Tibial artery (tissue), 4 donors: ENCODE measurements around the gene APBA2.

Experiments used
- DNase-seq, 2 donors: peaks; one replicate each; pipeline ENCODE4 v3.0.0-alpha.2; 2019
- H3K27ac ChIP-seq, 2 donors: fragments of 200-600 bp; sonication (generic) in 1 of 2; 1 replicate in 1 of 2; 2 replicates in 1 of 2; pipeline ENCODE4 v1.5.1; 2018 to 2019; ENCODE audit warnings: mild to moderate bottlenecking in 1 of 2
- H3K27me3 ChIP-seq, 2 donors: fragments of 200-600 bp; sonication (generic) in 1 of 2; one replicate each; pipeline versions ENCODE4 v1.5.1 to v1.6.0; 2016 to 2019
- H3K36me3 ChIP-seq, 3 donors: fragments of 200-600 bp; sonication (generic) in 2 of 3; one replicate each; pipeline ENCODE4 v1.5.1; 2016 to 2019; ENCODE audit warnings: mild to moderate bottlenecking in 2 of 3
- H3K4me1 ChIP-seq, 4 donors: fragments of 200-600 bp; sonication (generic) in 2 of 4; 1 replicate in 3 of 4; 2 replicates in 1 of 4; pipeline ENCODE4 v1.5.1; 2016 to 2019
- H3K4me3 ChIP-seq, 2 donors: fragments of 200-600 bp; sonication (generic) in 1 of 2; 1 replicate in 1 of 2; 2 replicates in 1 of 2; pipeline ENCODE4 v1.5.1; 2018 to 2019; ENCODE audit warnings: mild to moderate bottlenecking in 2 of 2
- H3K9me3 ChIP-seq, 3 donors: fragments of 200-600 bp; sonication (generic) in 1 of 3; one replicate each; pipeline ENCODE4 v1.5.1; 2016 to 2019
- intact Hi-C: fragments of 100-400 bp; cut with DNase I; formaldehyde crosslinking; loops from one replicate; pipeline ENCODE4 v1.15.0; 2023; ENCODE audit warnings: low total_unique reads
- TF ChIP-seq, protein P1 (sequence below), 2 experiments: fragments of 200-600 bp in 1 of 2; fragments of 450-650 bp in 1 of 2; IDR thresholded peaks; one replicate each; pipeline ENCODE4 v1.5.1; 2017 to 2019; ENCODE audit warnings: antibody characterized with exemption in 2 of 2, mild to moderate bottlenecking in 1 of 2, moderate library complexity in 1 of 2

APBA2 gene

DNA sequence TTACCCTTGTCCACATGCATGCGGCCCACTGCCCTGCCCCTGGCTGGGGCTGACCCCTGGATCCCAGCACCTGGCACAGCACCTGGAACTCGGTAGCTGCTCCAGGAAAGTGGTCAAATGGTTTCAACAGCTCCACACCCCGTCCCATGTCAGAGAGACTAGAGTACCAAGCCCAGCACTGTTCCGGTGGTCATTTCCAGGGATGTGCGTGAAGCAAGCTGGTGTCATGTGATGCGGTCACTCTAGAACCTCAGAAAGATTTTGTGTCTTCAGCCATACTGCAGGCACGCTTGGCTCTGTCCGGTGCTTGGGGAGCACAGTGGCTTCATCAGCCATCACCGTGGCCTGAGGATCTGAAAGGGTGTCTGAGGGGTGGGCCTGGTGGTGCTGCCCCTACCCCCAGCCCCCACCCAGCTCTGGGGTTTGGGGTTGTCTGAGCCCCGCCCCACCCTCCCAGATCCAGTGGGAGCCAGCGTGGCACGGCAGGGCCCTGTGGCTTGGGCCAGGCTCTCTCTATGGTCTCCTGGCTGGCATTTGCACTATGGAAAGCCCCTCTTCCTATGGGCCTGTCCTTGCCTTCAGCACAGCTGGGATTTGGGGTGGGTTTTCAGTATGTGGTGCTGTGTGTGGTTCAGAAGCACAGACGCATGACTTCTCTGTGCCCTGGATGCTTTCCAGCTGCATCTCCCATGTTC lies 15.3 kb downstream of the APBA2 start:
- TF ChIP-seq, protein P1, sequence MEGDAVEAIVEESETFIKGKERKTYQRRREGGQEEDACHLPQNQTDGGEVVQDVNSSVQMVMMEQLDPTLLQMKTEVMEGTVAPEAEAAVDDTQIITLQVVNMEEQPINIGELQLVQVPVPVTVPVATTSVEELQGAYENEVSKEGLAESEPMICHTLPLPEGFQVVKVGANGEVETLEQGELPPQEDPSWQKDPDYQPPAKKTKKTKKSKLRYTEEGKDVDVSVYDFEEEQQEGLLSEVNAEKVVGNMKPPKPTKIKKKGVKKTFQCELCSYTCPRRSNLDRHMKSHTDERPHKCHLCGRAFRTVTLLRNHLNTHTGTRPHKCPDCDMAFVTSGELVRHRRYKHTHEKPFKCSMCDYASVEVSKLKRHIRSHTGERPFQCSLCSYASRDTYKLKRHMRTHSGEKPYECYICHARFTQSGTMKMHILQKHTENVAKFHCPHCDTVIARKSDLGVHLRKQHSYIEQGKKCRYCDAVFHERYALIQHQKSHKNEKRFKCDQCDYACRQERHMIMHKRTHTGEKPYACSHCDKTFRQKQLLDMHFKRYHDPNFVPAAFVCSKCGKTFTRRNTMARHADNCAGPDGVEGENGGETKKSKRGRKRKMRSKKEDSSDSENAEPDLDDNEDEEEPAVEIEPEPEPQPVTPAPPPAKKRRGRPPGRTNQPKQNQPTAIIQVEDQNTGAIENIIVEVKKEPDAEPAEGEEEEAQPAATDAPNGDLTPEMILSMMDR (IDR thresholded peaks at IDR 0.05) = no peak
- no peaks in the 10 kb centered on the region for H3K36me3 ChIP-seq
- peak in 1 of 2 donors; percentile 55 for DNase-seq
- H3K4me1 ChIP-seq = no peaks in the 10 kb centered on the region
- no peak overlapping the region for H3K4me3 ChIP-seq
- intact Hi-C loops = no loop called here
- H3K27ac ChIP-seq = no peak overlapping the region
- peaks cover 0 to 5% of the 10 kb centered on the region in 2 donors for H3K27me3 ChIP-seq
- H3K9me3 ChIP-seq = no peaks in the 10 kb centered on the region

DNA sequence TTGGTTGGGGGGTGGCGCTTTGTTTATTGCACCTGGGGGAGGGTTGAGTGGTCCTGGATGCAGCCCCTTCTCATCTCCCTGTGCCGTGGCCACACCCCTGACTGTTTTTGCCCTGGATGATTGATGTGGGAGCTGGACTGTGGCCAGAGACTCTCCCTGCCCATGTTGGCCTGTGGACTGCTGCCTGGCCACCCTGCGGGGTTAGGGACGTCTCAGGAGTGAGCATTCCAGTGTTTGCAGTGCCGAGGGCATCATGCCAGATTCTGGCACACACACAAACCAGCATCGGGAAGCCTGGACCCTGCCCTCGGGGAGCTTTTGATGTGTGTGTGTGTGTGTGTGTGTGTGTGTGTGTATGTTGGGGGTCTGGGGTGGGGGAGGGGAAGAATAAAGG lies 15.8 kb downstream of the APBA2 start:
- intact Hi-C loops = no loop called here
- Histone ChIP-seq H3K9me3 (no peaks in the 10 kb centered on the region), H3K27ac (no peak overlapping the region), H3K4me3 (no peak overlapping the region), H3K4me1 (no peaks in the 10 kb centered on the region), H3K27me3 (peaks cover 0 to 5% of the 10 kb centered on the region in 2 donors), H3K36me3 (no peaks in the 10 kb centered on the region)
- peak in 1 of 2 donors; percentile 43 for DNase-seq
- TF ChIP-seq, protein P1 (IDR thresholded peaks at IDR 0.05) = no peak

DNA sequence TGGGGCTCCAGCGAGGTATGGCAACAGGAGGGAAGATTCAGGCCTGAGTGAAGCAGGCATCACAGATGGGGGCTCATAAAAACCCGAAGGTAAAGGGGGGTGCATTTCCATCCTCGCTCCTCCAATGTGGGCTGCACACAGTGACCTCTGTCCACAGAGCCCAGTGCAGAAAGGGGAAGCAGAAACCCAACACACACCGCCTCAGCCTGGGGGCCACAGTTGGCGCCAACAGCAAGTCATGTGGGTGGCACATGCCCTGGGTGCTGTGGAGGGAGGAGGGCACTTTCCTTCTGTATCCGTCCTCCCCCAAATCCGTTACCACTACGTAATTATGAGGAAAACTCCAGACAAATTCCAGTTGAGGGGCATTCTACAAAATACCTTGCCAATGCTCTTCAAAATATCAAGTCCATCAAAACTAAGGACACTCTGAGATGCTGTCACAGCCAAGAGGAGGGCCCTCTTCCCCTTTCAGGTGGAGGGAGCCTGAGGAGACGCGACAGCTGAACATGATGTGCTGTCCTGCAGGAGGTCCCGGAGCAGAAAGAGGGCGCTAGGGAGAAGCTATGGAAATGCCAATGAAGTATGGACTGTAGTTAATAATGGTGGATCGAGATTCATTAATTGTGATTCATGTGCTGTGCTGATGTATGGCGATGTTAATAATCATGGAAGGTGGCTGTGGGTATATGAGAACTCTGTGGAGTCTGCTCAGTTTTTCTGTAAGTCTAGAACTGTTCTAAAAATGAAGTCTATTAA lies 16.4 kb downstream of the APBA2 start:
- no peak overlapping the region for H3K4me3 ChIP-seq
- no peaks in the 10 kb centered on the region for H3K9me3 ChIP-seq
- TF ChIP-seq, protein P1 (IDR thresholded peaks at IDR 0.05) = no peak
- intact Hi-C loops = no loop called here
- peaks cover 0 to 5% of the 10 kb centered on the region in 2 donors for H3K27me3 ChIP-seq
- DNase-seq = peak in 1 of 2 donors; percentile 34
- H3K4me1 ChIP-seq = no peaks in the 10 kb centered on the region
- no peaks in the 10 kb centered on the region for H3K36me3 ChIP-seq
- H3K27ac ChIP-seq = no peak overlapping the region

DNA sequence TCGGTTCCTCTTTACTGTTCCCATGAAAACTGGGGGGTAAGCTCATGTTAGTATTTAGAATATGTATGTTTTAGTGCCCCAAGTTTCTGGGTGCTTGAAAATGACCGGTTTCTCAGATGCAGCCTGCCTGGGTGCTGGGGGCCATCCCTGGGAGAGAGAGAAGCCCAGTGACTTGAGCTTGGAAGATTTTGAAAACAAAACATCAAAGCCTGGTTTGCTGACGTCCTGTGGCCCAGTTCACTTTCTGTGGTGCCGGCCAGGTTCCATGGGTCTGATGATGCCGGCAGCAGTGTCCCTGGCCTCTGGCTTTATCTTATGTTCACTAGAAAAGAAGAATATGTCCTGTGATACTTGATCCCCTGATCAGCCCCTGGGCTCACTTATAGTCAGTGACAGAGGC lies 17.1 kb downstream of the APBA2 start:
- Histone ChIP-seq H3K4me1 (no peaks in the 10 kb centered on the region), H3K9me3 (no peaks in the 10 kb centered on the region), H3K27me3 (peaks cover 0 to 5% of the 10 kb centered on the region in 2 donors), H3K36me3 (no peaks in the 10 kb centered on the region), H3K27ac (no peak overlapping the region), H3K4me3 (no peak overlapping the region)
- TF ChIP-seq, protein P1 (IDR thresholded peaks at IDR 0.05) = no peak
- DNase-seq = peak in 1 of 2 donors; percentile 33
- intact Hi-C loops = no loop called here

DNA sequence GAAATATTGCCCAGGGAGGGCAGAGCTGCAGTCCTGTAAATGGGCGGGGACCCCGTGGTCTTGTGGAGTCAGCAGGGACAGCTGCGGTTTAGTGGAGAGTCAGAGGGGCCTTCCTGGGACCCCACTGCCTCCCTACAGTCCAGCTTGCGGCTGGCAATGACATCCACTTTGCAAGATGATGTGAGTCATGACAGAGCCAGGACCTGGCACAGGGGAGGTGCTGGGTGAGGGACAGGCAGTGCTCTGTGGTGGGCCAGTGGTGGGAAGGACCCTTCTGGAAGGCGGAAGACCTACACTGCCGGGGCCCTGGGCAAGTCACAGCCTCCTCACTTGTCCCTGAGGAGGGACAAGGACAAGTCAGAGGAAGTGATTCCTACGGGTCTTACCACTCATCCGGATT lies 17.8 kb downstream of the APBA2 start:
- TF ChIP-seq, protein P1 (IDR thresholded peaks at IDR 0.05) = no peak
- intact Hi-C loops = no loop called here
- Histone ChIP-seq H3K27me3 (peaks cover 0 to 5% of the 10 kb centered on the region in 2 donors), H3K4me1 (no peaks in the 10 kb centered on the region), H3K36me3 (no peaks in the 10 kb centered on the region), H3K4me3 (no peak overlapping the region), H3K9me3 (no peaks in the 10 kb centered on the region), H3K27ac (no peak overlapping the region)
- DNase-seq = peak in 1 of 2 donors; percentile 51
